ENCODE results near the gene PCDHGA9.
"Not testable (repeated sequence)": the region's sequence is repeated elsewhere in the genome, so short reads cannot be mapped to it uniquely, and the experiment has no call there.

The PCDHGA9 gene

GRCh38 chr5:141420855-141421488, 18.4 kb downstream of the PCDHGA9 start, which contains the start of gene PCDHGA11:
Gene PCDHGA11 (plus strand): TSS chr5:141421051. CDS start chr5:141421228, 177 bp downstream.
- DNase-seq (ENCODE audit: low read depth), result peak; percentile 77
- peak within 1 kb of the TSS; percentile 65 for H3K4me3 ChIP-seq (ENCODE audit: low read depth, low read length)
- TF ChIP-seq CTCF (IDR thresholded peaks at IDR 0.05; ENCODE audit: insufficient read depth, low read depth, low read length, missing control alignments), result peak; percentile 51

DNA sequence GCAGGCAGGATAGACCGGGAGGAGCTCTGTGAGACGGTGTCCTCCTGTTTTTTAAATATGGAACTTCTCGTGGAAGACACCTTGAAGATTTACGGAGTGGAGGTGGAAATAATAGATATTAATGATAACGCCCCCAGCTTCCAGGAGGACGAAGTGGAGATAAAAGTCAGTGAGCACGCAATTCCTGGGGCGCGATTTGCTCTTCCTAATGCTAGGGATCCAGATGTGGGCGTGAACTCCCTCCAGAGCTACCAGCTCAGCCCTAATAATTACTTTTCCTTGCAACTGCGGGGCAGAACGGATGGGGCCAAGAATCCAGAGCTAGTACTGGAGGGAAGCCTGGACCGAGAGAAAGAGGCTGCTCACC, 18.9 kb downstream of the PCDHGA9 start:
- peak overlapping the region; percentile 65 for H3K4me3 ChIP-seq (ENCODE audit: low read depth, low read length)
- no peak for TF ChIP-seq CTCF (IDR thresholded peaks at IDR 0.05; ENCODE audit: insufficient read depth, low read depth, low read length, missing control alignments)
- DNase-seq (ENCODE audit: low read depth), result no peak

DNA sequence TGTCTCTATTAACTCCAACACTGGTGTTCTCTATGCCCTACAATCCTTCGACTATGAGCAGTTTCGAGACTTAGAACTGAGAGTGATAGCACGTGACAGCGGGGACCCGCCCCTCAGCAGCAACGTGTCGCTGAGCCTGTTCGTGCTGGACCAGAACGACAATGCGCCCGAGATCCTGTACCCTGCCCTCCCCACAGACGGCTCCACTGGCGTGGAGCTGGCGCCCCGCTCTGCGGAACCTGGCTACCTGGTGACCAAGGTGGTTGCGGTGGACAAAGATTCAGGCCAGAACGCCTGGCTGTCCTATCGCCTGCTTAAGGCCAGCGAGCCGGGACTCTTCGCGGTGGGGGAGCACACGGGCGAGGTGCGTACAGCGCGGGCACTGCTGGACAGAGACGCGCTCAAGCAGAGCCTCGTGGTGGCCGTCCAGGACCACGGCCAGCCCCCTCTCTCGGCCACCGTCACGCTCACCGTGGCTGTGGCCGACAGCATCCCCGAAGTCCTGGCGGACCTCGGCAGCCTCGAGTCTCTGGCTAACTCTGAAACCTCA, 20.2 kb downstream of the PCDHGA9 start:
- no peak overlapping the region for H3K4me3 ChIP-seq (ENCODE audit: low read depth, low read length)
- no peak for TF ChIP-seq CTCF (IDR thresholded peaks at IDR 0.05; ENCODE audit: insufficient read depth, low read depth, low read length, missing control alignments)
- DNase-seq (ENCODE audit: low read depth), result no peak

- H3K4me3 ChIP-seq (ENCODE audit: low read depth, low read length), result no peak overlapping the region
- no peak for DNase-seq (ENCODE audit: low read depth)
- no peak for TF ChIP-seq CTCF (IDR thresholded peaks at IDR 0.05; ENCODE audit: insufficient read depth, low read depth, low read length, missing control alignments)
These were observed 25.3 kb downstream of the PCDHGA9 start for GRCh38 chr5:141427783-141428426.

GRCh38 chr5:141430332-141431113, 27.9 kb downstream of the PCDHGA9 start, which contains the start of gene PCDHGA12:
Gene PCDHGA12 (plus strand): TSS chr5:141430507. CDS start chr5:141430760, 253 bp downstream.
- DNase-seq (ENCODE audit: low read depth), result peak; percentile 91
- TF ChIP-seq CTCF (IDR thresholded peaks at IDR 0.05; ENCODE audit: insufficient read depth, low read depth, low read length, missing control alignments), result peak; percentile 75
- H3K4me3 ChIP-seq (ENCODE audit: low read depth, low read length), result peak within 1 kb of the TSS; percentile 79

GRCh38 chr5:141431286-141431685, 28.7 kb downstream of the PCDHGA9 start:
- TF ChIP-seq CTCF (IDR thresholded peaks at IDR 0.05; ENCODE audit: insufficient read depth, low read depth, low read length, missing control alignments), result no peak
- peak overlapping the region; percentile 79 for H3K4me3 ChIP-seq (ENCODE audit: low read depth, low read length)
- peak; percentile 76 for DNase-seq (ENCODE audit: low read depth)

GRCh38 chr5:141432308-141432707, 29.7 kb downstream of the PCDHGA9 start:
- not testable (repeated sequence) for DNase-seq (ENCODE audit: low read depth); H3K4me3 ChIP-seq (ENCODE audit: low read depth, low read length)

DNA sequence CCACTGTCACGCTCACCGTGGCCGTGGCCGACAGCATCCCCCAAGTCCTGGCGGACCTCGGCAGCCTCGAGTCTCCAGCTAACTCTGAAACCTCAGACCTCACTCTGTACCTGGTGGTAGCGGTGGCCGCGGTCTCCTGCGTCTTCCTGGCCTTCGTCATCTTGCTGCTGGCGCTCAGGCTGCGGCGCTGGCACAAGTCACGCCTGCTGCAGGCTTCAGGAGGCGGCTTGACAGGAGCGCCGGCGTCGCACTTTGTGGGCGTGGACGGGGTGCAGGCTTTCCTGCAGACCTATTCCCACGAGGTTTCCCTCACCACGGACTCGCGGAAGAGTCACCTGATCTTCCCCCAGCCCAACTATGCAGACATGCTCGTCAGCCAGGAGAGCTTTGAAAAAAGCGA, 30.1 kb downstream of the PCDHGA9 start:
- DNase-seq (ENCODE audit: low read depth); H3K4me3 ChIP-seq (ENCODE audit: low read depth, low read length): not testable (repeated sequence)

Measured in GM12865 (cell line).